HepG2 (cell line): ENCODE data around the gene METTL26. TPM values are rescaled to one million over a fixed set of nuclear protein-coding genes. Genes with fewer than 3 reads are reported as not detected.

Experiments
- CREM ChIP-seq, 2 experiments: sonication (generic) in 1 of 2; formaldehyde crosslinking in 1 of 2; IDR thresholded peaks; 2 replicates each; pipeline versions ENCODE4 v1.4.0 to v1.6.1; 2016 to 2020; ENCODE audit warnings: antibody characterized with exemption in 1 of 2, mild to moderate bottlenecking in 1 of 2, missing genetic modification reagents in 1 of 2
- FOXK2 ChIP-seq: fragments of 450-650 bp; IDR thresholded peaks from 2 replicates; pipeline ENCODE4 v1.6.1; 2016
- HOXA7 ChIP-seq: sonication (generic); formaldehyde crosslinking; IDR thresholded peaks from 2 replicates; pipeline ENCODE4 v1.8.1; 2022; ENCODE audit warnings: mild to moderate bottlenecking, missing genetic modification reagents, moderate library complexity
- KMT2A ChIP-seq: sonication (generic); formaldehyde crosslinking; IDR thresholded peaks from 2 replicates; pipeline ENCODE4 v1.4.0; 2020; ENCODE audit warnings: missing genetic modification reagents
- LCORL ChIP-seq, 2 experiments: fragments of 450-650 bp in 1 of 2; sonication (generic) in 1 of 2; formaldehyde crosslinking in 1 of 2; IDR thresholded peaks; 2 replicates each; pipeline versions ENCODE4 v1.5.0 to v1.6.1; 2017 to 2020; ENCODE audit warnings: antibody characterized with exemption in 1 of 2, missing genetic modification reagents in 1 of 2
- LRRFIP1 ChIP-seq: sonication (generic); formaldehyde crosslinking; conservative IDR thresholded peaks from 2 replicates; pipeline ENCODE4 v1.4.0; 2020; ENCODE audit warnings: missing genetic modification reagents
- NCOA5 ChIP-seq: sonication (generic); formaldehyde crosslinking; IDR thresholded peaks from 2 replicates; pipeline ENCODE4 v1.4.0; 2020; ENCODE audit warnings: missing genetic modification reagents
- NR2F1 ChIP-seq, 2 experiments: fragments of 450-650 bp in 1 of 2; formaldehyde crosslinking in 1 of 2; IDR thresholded peaks; 2 replicates each; pipeline versions ENCODE4 v1.5.0 to v1.6.1; 2016 to 2020; ENCODE audit warnings: mild to moderate bottlenecking in 1 of 2, missing compliant biosample characterization in 1 of 2, missing genetic modification reagents in 1 of 2, moderate library complexity in 1 of 2
- NRL ChIP-seq: sonication (generic); formaldehyde crosslinking; IDR thresholded peaks from 2 replicates; pipeline ENCODE4 v1.5.0; 2020; ENCODE audit warnings: missing genetic modification reagents, mild to moderate bottlenecking, moderate library complexity, borderline replicate concordance
- PCBP2 ChIP-seq: fragments of 200-400 bp; formaldehyde crosslinking; optimal IDR thresholded peaks from 2 replicates; pipeline ENCODE3; 2018; ENCODE audit warnings: low read length, low read depth; ENCODE audit not compliant: poor library complexity, severe bottlenecking
- SAFB2 ChIP-seq: sonication (generic); formaldehyde crosslinking; IDR thresholded peaks from 2 replicates; pipeline ENCODE4 v1.5.1; 2020; ENCODE audit warnings: missing genetic modification reagents, low read depth, mild to moderate bottlenecking, borderline replicate concordance
- THAP7 ChIP-seq: sonication (generic); formaldehyde crosslinking; IDR thresholded peaks from 2 replicates; pipeline ENCODE4 v1.8.1; 2023; ENCODE audit warnings: mild to moderate bottlenecking, missing genetic modification reagents
- U2AF1 ChIP-seq: fragments of 200-400 bp; formaldehyde crosslinking; optimal IDR thresholded peaks from 2 replicates; pipeline ENCODE3; 2017; ENCODE audit warnings: mild to moderate bottlenecking, low read depth, low read length
- ZBTB21 ChIP-seq: sonication (generic); formaldehyde crosslinking; IDR thresholded peaks from 2 replicates; pipeline ENCODE4 v1.4.0; 2020; ENCODE audit warnings: missing genetic modification reagents
- ZBTB37 ChIP-seq: sonication (generic); formaldehyde crosslinking; IDR thresholded peaks from 2 replicates; pipeline ENCODE4 v1.4.0; 2020; ENCODE audit warnings: mild to moderate bottlenecking, missing genetic modification reagents
- ZFP36L1 ChIP-seq: sonication (generic); formaldehyde crosslinking; IDR thresholded peaks from 2 replicates; pipeline ENCODE4 v1.8.0; 2022; ENCODE audit warnings: mild to moderate bottlenecking, missing genetic modification reagents, moderate library complexity
- ZMYM2 ChIP-seq: sonication (generic); formaldehyde crosslinking; IDR thresholded peaks from 2 replicates; pipeline ENCODE4 v1.8.0; 2022; ENCODE audit warnings: mild to moderate bottlenecking, missing genetic modification reagents
- ZNF335 ChIP-seq: sonication (generic); formaldehyde crosslinking; IDR thresholded peaks from 2 replicates; pipeline ENCODE4 v1.4.0; 2020; ENCODE audit warnings: missing genetic modification reagents
- ZNF703 ChIP-seq: sonication (generic); formaldehyde crosslinking; IDR thresholded peaks from 2 replicates; pipeline ENCODE4 v1.5.1; 2020; ENCODE audit warnings: missing genetic modification reagents, mild to moderate bottlenecking, moderate library complexity, borderline replicate concordance
- polyA plus RNA-seq, 8 experiments: library from polyadenylated mRNA; depleted of rRNA in 3 of 8; stranded (reverse) in 7 of 8; unstranded in 1 of 8; fragments of >200 nt; fragmentation: Illumina TruSeq in 4 of 8; extraction: Trizol in 4 of 8; gene quantifications; 2 replicates each; pipeline versions ENCODE4 v1.2.1 to v1.2.3, GENCODE V29; 2011 to 2016; ENCODE audit warnings: low read depth in 4 of 8, missing spikeins in 1 of 8, mixed read lengths in 1 of 8; ENCODE audit not compliant: insufficient read depth in 1 of 8
- total RNA-seq, 5 experiments: library from RNA; depleted of rRNA; stranded (reverse); fragments of >200 nt; fragmentation: Illumina TruSeq; extraction: Trizol; gene quantifications; 2 replicates each; pipeline ENCODE4 v1.2.3, GENCODE V29; 2016; ENCODE audit warnings: low read depth in 1 of 5
- TF ChIP-seq, protein P1 (sequence below): sonication (generic); formaldehyde crosslinking; IDR thresholded peaks from 2 replicates; pipeline ENCODE4 v1.4.0; 2020; ENCODE audit warnings: missing genetic modification reagents
- TF ChIP-seq, protein P2 (sequence below): sonication (generic); formaldehyde crosslinking; IDR thresholded peaks from 2 replicates; pipeline ENCODE4 v1.4.0; 2020; ENCODE audit warnings: missing genetic modification reagents, borderline replicate concordance

Gene METTL26
- total and polyA plus RNA-seq, 2 of the 13 experiments (the other 11 are each of a cell fraction or from before 2014, with no cell fraction given): 65.5 to 70.1 TPM

- TF ChIP-seq LCORL (IDR thresholded peaks at IDR 0.05) (no peak), LCORL (CRISPR knock-in tag; IDR thresholded peaks at IDR 0.05) (peak; percentile 32; the same call in 1 of the 2 replicates), NRL (no peak), NCOA5 (no peak), NR2F1 (CRISPR knock-in tag; IDR thresholded peaks at IDR 0.05) (no peak), ZFP36L1 (CRISPR knock-in tag) (no peak), LRRFIP1 (CRISPR knock-in tag) (no peak), ZNF335 (CRISPR knock-in tag) (no peak), ZBTB21 (CRISPR knock-in tag) (no peak), HOXA7 (CRISPR knock-in tag) (no peak), ZMYM2 (no peak), CREM (IDR thresholded peaks at IDR 0.05) (peak; percentile 34; the same call in 1 of the 2 replicates), CREM (CRISPR knock-in tag; IDR thresholded peaks at IDR 0.05) (no peak), U2AF1 (no peak), THAP7 (CRISPR knock-in tag) (no peak), KMT2A (CRISPR knock-in tag) (no peak), ZNF703 (CRISPR knock-in tag) (no peak), PCBP2 (no peak), SAFB2 (no peak), ZBTB37 (CRISPR knock-in tag) (no peak), FOXK2 (no peak)
- TF ChIP-seq, protein P1, sequence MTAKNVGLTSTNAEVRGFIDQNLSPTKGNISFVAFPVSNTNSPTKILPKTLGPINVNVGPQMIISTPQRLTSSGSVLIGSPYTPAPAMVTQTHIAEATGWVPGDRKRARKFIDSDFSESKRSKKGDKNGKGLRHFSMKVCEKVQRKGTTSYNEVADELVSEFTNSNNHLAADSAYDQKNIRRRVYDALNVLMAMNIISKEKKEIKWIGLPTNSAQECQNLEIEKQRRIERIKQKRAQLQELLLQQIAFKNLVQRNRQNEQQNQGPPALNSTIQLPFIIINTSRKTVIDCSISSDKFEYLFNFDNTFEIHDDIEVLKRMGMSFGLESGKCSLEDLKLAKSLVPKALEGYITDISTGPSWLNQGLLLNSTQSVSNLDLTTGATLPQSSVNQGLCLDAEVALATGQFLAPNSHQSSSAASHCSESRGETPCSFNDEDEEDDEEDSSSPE: no peak
- TF ChIP-seq, protein P2, sequence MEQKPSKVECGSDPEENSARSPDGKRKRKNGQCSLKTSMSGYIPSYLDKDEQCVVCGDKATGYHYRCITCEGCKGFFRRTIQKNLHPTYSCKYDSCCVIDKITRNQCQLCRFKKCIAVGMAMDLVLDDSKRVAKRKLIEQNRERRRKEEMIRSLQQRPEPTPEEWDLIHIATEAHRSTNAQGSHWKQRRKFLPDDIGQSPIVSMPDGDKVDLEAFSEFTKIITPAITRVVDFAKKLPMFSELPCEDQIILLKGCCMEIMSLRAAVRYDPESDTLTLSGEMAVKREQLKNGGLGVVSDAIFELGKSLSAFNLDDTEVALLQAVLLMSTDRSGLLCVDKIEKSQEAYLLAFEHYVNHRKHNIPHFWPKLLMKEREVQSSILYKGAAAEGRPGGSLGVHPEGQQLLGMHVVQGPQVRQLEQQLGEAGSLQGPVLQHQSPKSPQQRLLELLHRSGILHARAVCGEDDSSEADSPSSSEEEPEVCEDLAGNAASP: 0 out of 2 replicates have a peak, but pooled peaks have one; percentile 40
Measured at GRCh38 chr16:610513-611381, 25.4 kb downstream of the METTL26 start (continued).
